ENCODE measurements around the gene CNMD.

- TF ChIP-seq CTCF (IDR thresholded peaks at IDR 0.05) (no peak), POLR2A (IDR thresholded peaks at IDR 0.05) (no peak)
Observed at GRCh38 chr13:52723181-52723580, 16.4 kb downstream of the CNMD start.
